Activated CD4-positive, alpha-beta memory T cell treated with anti-CD3 and anti-CD28 coated beads, Interleukin-2, amount 10 ng/mL, durations not matched to agents 7 days and 5 days (primary cell): ENCODE measurements around the gene GALNT10. TPM values are rescaled to one million over a fixed set of nuclear protein-coding genes. Genes with fewer than 3 reads are reported as not detected.

Experiments
- CTCF ChIA-PET: fragments of 350-600 bp; sonication (Branson Sonifier 250); formaldehyde crosslinking; loops from one replicate; lab custom pipeline; 2021; ENCODE audit warnings: antibody characterized with exemption, inconsistent platforms; lab: Charles Lee
- POLR2A ChIA-PET: fragments of 350-600 bp; sonication (Branson Sonifier 250); formaldehyde crosslinking; loops from one replicate; lab custom pipeline; 2021; ENCODE audit warnings: antibody characterized with exemption; lab: Charles Lee
- DNase-seq: peaks from one replicate; pipeline ENCODE4 v3.0.0-alpha.2; 2020
- H3K27ac Mint-ChIP-seq: one replicate; pipeline ENCODE4 v1.8.0; 2021; ENCODE audit warnings: mild to moderate bottlenecking, mixed read lengths
- H3K27me3 Mint-ChIP-seq: one replicate; pipeline ENCODE4 v1.8.0; 2021; ENCODE audit warnings: mixed read lengths
- H3K36me3 Mint-ChIP-seq: one replicate; pipeline ENCODE4 v1.8.0; 2021; ENCODE audit warnings: low read depth, mixed read lengths
- H3K4me1 Mint-ChIP-seq: one replicate; pipeline ENCODE4 v1.8.0; 2021; ENCODE audit warnings: mixed read lengths
- H3K4me3 Mint-ChIP-seq: one replicate; pipeline ENCODE4 v1.8.0; 2021; ENCODE audit warnings: mild to moderate bottlenecking, mixed read lengths
- H3K9me3 Mint-ChIP-seq: one replicate; pipeline ENCODE4 v1.8.0; 2021; ENCODE audit warnings: mixed read lengths
- total RNA-seq, 2 experiments: library from RNA; stranded (reverse); gene quantifications; one replicate each; pipeline ENCODE4 v1.2.3, GENCODE V29; 2021

Gene GALNT10
- total RNA-seq, 2 experiments from 2014 or later: 38.6 to 40.4 TPM

DNA sequence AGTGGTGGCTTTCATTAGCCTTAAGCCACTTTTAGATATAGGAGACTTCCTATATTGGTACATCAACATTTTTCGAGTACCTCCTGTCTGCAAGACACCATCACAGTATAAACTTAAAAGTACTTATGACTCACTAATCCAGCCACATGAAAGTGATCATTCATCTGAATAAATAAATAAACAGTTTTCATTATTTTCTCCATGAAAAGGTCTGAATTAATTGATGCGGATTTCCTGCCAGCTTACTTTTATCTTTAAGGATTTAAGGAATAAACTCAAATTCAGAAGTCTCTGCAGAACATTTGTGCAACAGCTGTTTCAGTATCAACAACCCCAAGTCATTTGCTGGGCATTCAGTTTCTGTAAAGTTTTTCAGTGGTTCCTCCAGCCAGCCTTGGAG is 259.3 kb downstream of the GALNT10 start:
- no peak for DNase-seq
- H3K36me3 Mint-ChIP-seq: peaks cover 59% of the 10 kb centered on the region
- CTCF ChIA-PET: interaction anchor here (0.5 to 1.3 kb wide), 5 partner anchors 16 to 474 kb away, joined by 3 to 5 read pairs (median 3); no protein-coding TSS in a partner anchor
- peaks cover 38% of the 10 kb centered on the region for H3K4me1 Mint-ChIP-seq
- no peaks in the 10 kb centered on the region for H3K27me3 Mint-ChIP-seq
- POLR2A ChIA-PET: interaction anchor here (1.3 kb wide), 1 partner anchor 20 kb away, joined by 3 read pairs; no protein-coding TSS in a partner anchor
- no peak overlapping the region for H3K4me3 Mint-ChIP-seq
- no peaks in the 10 kb centered on the region for H3K9me3 Mint-ChIP-seq
- no peak overlapping the region for H3K27ac Mint-ChIP-seq

DNA sequence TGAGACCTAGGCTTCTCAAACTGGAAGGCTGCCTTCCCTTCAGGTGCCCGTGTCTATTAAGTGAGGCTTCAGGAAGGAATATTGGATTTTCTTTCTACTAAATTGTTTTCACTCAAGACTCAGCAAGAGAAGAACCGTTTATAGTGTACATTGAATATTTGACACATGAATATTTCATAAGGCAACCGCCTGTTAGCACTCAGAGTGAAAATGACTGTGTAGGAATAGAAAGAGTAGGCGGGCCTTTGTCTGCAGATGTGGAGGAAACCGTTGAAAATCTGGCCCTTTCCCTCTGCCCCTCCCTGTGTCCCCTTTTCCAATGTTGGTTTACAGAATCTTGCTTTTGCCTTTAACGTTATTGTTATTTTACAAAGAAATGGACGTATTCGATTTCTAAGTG is 261.4 kb downstream of the GALNT10 start:
- peaks cover 64% of the 10 kb centered on the region for H3K36me3 Mint-ChIP-seq
- CTCF ChIA-PET: no interaction called here
- POLR2A ChIA-PET: no interaction called here
- no peaks in the 10 kb centered on the region for H3K27me3 Mint-ChIP-seq
- no peak for DNase-seq
- H3K4me1 Mint-ChIP-seq: peaks cover 32% of the 10 kb centered on the region
- H3K9me3 Mint-ChIP-seq: no peaks in the 10 kb centered on the region
- no peak overlapping the region for H3K4me3 Mint-ChIP-seq
- no peak overlapping the region for H3K27ac Mint-ChIP-seq

DNA sequence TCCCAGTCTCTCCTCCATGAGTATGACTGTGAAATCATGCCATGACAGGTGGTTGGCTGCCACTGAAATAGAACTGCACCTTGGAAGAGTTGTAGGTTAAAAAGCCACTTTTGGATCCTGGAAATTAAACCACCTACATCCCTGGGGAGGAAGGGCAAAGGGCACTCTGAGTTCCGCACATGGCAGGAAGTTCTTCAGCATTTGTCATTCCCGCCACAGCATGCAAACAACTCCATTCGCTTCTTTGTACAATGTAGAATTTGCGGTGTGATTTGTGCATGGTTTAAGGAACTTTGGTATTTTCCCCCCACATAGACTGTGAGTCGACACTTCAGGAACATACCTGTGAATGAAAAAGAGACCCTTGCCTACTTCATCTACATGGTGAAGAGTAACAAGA is 265.1 kb downstream of the GALNT10 start:
- CTCF ChIA-PET: no interaction called here
- H3K27ac Mint-ChIP-seq: no peak overlapping the region
- no peak overlapping the region for H3K4me3 Mint-ChIP-seq
- no peaks in the 10 kb centered on the region for H3K9me3 Mint-ChIP-seq
- POLR2A ChIA-PET: no interaction called here
- H3K4me1 Mint-ChIP-seq: peaks cover 1% of the 10 kb centered on the region
- no peaks in the 10 kb centered on the region for H3K27me3 Mint-ChIP-seq
- no peak for DNase-seq
- peaks cover 68% of the 10 kb centered on the region for H3K36me3 Mint-ChIP-seq

DNA sequence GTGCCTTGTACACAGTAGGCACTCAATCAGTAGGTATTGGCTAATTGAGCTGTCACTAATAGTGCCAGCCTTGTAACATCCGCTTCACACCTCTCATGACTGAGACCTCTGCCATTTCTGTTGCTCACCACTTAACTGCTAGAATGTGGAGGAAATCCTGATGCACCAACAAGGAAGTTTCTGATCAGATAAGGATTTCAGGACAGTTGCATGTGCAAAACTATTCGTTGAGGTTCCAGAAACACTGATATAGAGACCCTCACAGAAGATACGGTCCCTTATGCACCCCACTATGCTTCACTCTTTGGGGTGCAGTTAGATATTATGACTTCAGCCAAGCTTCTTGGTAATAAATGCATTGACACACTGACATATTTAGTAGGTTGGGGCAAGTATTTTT is 266.0 kb downstream of the GALNT10 start:
- Mint-ChIP-seq H3K4me1 (no peaks in the 10 kb centered on the region), H3K27ac (no peak overlapping the region), H3K36me3 (peaks cover 60% of the 10 kb centered on the region), H3K4me3 (no peak overlapping the region), H3K27me3 (no peaks in the 10 kb centered on the region), H3K9me3 (no peaks in the 10 kb centered on the region)
- ChIA-PET POLR2A (no interaction called here), CTCF (no interaction called here)
- no peak for DNase-seq

DNA sequence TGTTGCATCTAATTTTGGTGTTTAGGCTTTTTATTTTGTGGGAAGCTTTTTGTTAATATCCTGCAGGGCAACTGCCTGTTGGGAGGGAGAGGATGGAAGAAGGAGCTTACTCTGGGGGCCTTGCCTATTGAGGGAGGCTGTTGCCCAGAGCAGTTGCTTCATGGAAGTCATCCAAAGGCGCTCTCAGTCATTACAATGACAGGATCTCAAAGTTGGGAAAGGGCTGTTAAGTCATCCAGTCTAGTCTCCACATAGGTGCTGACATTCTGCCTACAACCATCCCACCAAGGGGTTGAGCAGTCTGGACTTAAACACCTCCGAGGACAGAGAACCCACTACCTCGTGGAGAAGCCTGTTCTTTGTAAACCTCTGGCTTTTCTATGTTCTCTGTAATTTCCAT is 268.5 kb downstream of the GALNT10 start:
- Mint-ChIP-seq H3K9me3 (no peaks in the 10 kb centered on the region), H3K4me3 (no peak overlapping the region), H3K27me3 (no peaks in the 10 kb centered on the region), H3K27ac (no peak overlapping the region), H3K4me1 (no peaks in the 10 kb centered on the region), H3K36me3 (peaks cover 41% of the 10 kb centered on the region)
- ChIA-PET CTCF (interaction anchor here (0.9 kb wide), 1 partner anchor 8 kb away, joined by 3 read pairs; no protein-coding TSS in a partner anchor), POLR2A (interaction anchor here (1.6 kb wide), 1 partner anchor 11 kb away, joined by 5 read pairs; no protein-coding TSS in a partner anchor)
- no peak for DNase-seq

DNA sequence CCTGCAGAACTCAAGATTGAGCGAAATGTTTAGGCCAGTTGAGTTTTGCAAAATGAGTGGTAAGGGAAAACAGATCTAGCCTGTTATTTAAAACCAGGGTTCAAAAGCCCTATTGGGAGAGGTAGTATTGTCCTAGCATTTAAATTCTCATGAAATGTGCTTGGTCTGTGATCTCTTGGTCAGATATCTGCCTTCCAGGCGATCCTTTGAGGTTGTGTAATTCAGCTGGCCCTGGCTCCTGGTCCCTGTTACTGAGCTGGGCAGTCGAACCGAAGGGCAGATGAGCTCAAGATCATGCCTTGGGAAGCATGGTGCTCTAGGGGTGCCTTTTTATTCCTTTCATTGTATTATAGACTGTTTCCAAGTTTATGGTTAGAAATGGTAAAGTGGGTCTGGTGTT is 269.6 kb downstream of the GALNT10 start:
- Mint-ChIP-seq H3K36me3 (peaks cover 35% of the 10 kb centered on the region), H3K27me3 (no peaks in the 10 kb centered on the region), H3K4me3 (no peak overlapping the region), H3K4me1 (no peaks in the 10 kb centered on the region), H3K9me3 (no peaks in the 10 kb centered on the region), H3K27ac (no peak overlapping the region)
- ChIA-PET POLR2A (no interaction called here), CTCF (interaction anchor here (0.5 to 1.6 kb wide), 3 partner anchors 8 to 174 kb away, joined by 3 to 4 read pairs (median 3); no protein-coding TSS in a partner anchor)
- DNase-seq: no peak

DNA sequence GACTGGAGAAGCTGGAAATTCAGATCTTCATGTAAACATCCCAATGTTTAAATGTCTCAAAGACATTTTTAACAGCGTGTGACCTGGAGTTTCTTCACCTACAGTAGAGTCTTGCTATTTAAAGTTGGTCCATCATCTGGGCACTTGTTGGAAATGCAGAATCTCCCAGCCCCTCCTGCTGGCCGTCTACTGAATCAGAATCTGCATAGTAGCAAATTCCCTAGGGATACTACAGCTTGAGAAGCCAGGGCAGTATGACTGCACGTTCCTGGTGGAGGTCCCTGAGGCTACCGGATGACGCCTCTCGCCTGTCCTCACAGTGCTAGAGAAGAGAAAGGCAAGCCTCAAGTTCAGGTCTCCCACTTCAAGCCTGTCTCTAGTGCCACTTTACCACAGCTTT is 271.0 kb downstream of the GALNT10 start:
- H3K27ac Mint-ChIP-seq: no peak overlapping the region
- H3K9me3 Mint-ChIP-seq: no peaks in the 10 kb centered on the region
- CTCF ChIA-PET: interaction anchor here (0.7 to 2.4 kb wide), 5 partner anchors 9 to 486 kb away, joined by 3 to 6 read pairs (median 3); no protein-coding TSS in a partner anchor
- no peaks in the 10 kb centered on the region for H3K4me1 Mint-ChIP-seq
- no peak overlapping the region for H3K4me3 Mint-ChIP-seq
- peaks cover 27% of the 10 kb centered on the region for H3K36me3 Mint-ChIP-seq
- DNase-seq: no peak
- POLR2A ChIA-PET: no interaction called here
- no peaks in the 10 kb centered on the region for H3K27me3 Mint-ChIP-seq

DNA sequence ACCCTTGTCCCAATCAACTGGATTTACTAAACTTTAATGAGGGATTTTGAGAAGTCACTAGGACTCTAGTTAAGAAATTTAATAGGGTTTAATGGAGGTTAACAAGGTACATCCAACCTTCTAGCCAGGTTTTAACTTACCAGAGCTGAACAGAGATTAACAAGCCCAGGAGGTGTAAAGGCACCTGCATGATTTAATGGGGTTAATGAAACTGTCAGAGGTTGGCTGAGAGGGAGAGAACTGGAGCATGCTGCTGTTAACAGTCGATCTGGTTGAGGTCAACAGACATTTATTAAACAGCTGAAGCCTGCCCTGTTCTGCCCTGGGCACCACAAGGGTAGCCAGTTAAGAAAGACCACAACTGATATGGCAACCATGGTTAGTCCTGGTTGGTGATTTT is 273.9 kb downstream of the GALNT10 start:
- peaks cover 8% of the 10 kb centered on the region for H3K36me3 Mint-ChIP-seq
- H3K27me3 Mint-ChIP-seq: peaks cover 6% of the 10 kb centered on the region
- POLR2A ChIA-PET: no interaction called here
- H3K4me1 Mint-ChIP-seq: no peaks in the 10 kb centered on the region
- CTCF ChIA-PET: no interaction called here
- no peak overlapping the region for H3K4me3 Mint-ChIP-seq
- no peak for DNase-seq
- no peak overlapping the region for H3K27ac Mint-ChIP-seq
- H3K9me3 Mint-ChIP-seq: no peaks in the 10 kb centered on the region

DNA sequence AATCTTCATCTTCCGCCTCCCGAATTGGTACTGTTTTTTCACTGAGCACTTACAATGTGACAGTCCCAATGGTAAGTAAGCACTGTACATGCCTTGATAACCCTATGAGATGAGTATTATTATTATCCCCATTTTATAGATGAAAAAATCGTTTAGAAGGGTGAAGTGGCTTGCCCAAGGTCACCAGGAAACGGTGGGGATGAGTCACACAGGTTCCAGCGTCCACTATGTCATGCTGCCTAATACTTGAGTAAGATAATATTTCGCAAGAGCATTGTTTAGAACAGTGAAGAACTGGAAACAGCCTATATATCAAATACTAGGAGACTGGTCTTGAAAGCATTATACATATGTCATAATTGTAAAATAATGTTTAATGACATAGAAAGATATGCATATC is 274.6 kb downstream of the GALNT10 start:
- CTCF ChIA-PET: no interaction called here

DNA sequence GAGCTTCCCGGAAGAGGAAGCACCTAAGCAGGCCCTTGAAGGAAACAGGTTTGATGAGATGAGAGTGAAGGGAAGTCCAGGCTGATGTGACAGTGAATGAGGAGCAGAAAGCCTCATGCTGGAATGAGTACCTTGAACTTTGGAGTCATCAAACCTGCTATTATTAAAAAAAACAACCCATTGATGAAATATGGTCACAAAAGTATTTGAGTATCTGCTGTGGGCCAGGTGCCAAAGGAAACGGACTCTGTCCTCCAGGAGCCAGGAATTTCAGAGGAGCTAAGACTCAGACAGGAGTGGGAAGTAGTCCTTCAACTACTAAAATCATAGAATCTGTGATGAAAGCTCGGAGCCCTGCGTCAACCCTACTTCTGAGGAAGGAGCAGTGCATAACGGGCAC is 275.6 kb downstream of the GALNT10 start:
- ChIA-PET POLR2A (interaction anchor here (0.8 to 1.1 kb wide), 2 partner anchors 19 to 20 kb away, joined by 3 read pairs; no protein-coding TSS in a partner anchor), CTCF (interaction anchor here (1.1 to 3.4 kb wide), 7 partner anchors 7 to 394 kb away, joined by 3 to 16 read pairs (median 4); no protein-coding TSS in a partner anchor)
- Mint-ChIP-seq H3K9me3 (no peaks in the 10 kb centered on the region), H3K36me3 (no peaks in the 10 kb centered on the region), H3K27me3 (peaks cover 20% of the 10 kb centered on the region), H3K4me1 (no peaks in the 10 kb centered on the region), H3K27ac (no peak overlapping the region), H3K4me3 (no peak overlapping the region)
- DNase-seq: no peak

More for the DNA sequence above, 274.6 kb downstream of the GALNT10 start:
- Mint-ChIP-seq H3K4me3 (no peak overlapping the region), H3K27me3 (peaks cover 10% of the 10 kb centered on the region), H3K36me3 (peaks cover 5% of the 10 kb centered on the region), H3K27ac (no peak overlapping the region), H3K4me1 (no peaks in the 10 kb centered on the region), H3K9me3 (no peaks in the 10 kb centered on the region)
- POLR2A ChIA-PET: interaction anchor here (0.8 to 1.1 kb wide), 2 partner anchors 19 to 20 kb away, joined by 3 read pairs; no protein-coding TSS in a partner anchor
- no peak for DNase-seq

DNA sequence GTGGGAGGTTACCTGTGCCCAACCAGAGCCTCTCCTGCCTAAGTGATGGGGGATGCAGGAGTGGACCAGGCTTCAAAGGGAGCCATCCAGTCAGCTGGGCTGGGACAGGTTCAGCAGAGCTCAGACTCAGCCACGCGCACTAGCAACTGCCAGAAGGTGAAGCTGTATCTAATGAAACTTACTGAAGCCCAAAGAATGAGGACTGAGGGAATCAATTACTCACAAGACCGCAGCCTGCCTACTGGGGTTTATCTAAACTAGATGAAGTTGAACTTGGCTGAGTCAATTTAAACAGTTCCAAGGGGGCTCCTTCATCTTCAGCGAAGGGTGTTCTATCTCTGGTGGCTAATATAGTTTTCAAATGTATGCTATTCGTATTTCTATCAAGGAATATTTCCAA is 276.1 kb downstream of the GALNT10 start:
- peaks cover 25% of the 10 kb centered on the region for H3K27me3 Mint-ChIP-seq
- H3K36me3 Mint-ChIP-seq: no peaks in the 10 kb centered on the region
- no peaks in the 10 kb centered on the region for H3K4me1 Mint-ChIP-seq
- no peak overlapping the region for H3K4me3 Mint-ChIP-seq
- no peak for DNase-seq
- H3K27ac Mint-ChIP-seq: no peak overlapping the region
- H3K9me3 Mint-ChIP-seq: no peaks in the 10 kb centered on the region
- ChIA-PET POLR2A (no interaction called here), CTCF (interaction anchor here (1.1 to 3.4 kb wide), 9 partner anchors 8 to 394 kb away, joined by 3 to 16 read pairs (median 4); no protein-coding TSS in a partner anchor)

DNA sequence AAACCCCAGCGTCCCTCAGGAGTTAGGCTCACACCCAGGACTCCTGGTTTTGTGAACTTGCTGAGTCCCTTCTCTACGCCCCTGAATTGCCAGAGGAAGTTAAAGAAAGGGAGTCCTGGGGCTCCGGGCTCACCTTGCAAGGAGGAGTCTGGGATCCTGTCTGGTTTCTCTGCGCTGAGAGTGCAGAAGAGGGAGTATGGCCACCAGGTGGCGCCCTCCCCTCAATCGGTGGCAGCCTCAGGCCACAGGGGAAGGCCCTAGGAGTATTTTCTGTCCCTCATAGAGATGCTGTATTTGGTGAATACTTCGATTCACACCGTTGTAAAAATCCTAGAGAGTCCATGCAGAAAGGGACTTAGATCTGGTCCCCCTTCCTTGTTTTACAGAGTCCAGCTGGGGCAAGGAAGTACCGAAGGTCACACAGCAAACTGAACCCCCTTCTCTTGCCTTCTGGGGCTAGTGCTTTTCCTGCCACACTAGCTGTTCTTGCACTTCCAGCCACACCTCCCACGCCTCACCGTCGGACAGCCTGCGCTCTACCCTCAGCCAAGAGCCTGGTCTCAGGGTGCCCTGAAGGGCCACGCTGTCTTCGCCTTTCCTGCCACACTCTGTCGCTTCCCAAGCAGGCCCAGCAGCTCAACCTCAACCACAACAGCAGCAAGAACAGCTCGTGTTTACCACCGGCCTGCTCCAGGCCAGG is 277.3 kb downstream of the GALNT10 start:
- Mint-ChIP-seq H3K4me1 (no peaks in the 10 kb centered on the region), H3K36me3 (no peaks in the 10 kb centered on the region), H3K27me3 (peaks cover 35% of the 10 kb centered on the region), H3K27ac (no peak overlapping the region), H3K9me3 (no peaks in the 10 kb centered on the region), H3K4me3 (no peak overlapping the region)
- peak; percentile 77 for DNase-seq
- ChIA-PET POLR2A (interaction anchor here (0.6 kb wide), 1 partner anchor 22 kb away, joined by 3 read pairs; the partner anchor contains the start of gene SAP30L), CTCF (interaction anchor here (0.7 to 3.4 kb wide), 16 partner anchors 8 to 493 kb away, joined by 3 to 16 read pairs (median 3); no protein-coding TSS in a partner anchor)

DNA sequence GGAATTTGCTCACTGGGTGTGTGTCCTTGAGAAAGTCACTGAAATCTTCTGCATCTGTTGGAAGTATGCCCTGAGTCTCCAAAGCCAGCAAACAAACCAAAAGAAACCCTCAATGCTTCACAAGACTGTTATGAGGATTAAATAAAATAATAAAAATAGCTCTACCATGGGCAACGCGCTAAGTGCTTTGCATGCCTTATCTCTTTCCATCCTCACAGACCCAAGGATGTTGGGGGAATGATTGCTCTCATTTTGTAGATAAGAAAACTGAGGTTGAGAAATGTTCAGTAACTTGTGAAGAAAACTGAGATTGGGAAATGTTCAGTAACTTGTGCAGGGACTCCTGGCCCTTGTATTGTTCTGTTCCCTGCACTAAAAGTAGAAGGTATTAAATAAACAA is 279.6 kb downstream of the GALNT10 start:
- Mint-ChIP-seq H3K4me3 (no peak overlapping the region), H3K36me3 (peaks cover 2% of the 10 kb centered on the region), H3K4me1 (peaks cover 17% of the 10 kb centered on the region), H3K9me3 (no peaks in the 10 kb centered on the region), H3K27ac (no peak overlapping the region), H3K27me3 (peaks cover 58% of the 10 kb centered on the region)
- ChIA-PET POLR2A (interaction anchor here (0.9 kb wide), 1 partner anchor 23 kb away, joined by 3 read pairs; no protein-coding TSS in a partner anchor), CTCF (interaction anchor here (1.0 to 1.8 kb wide), 3 partner anchors 8 to 21 kb away, joined by 3 read pairs; no protein-coding TSS in a partner anchor)
- no peak for DNase-seq
